Measurements from ENCODE around the gene USHBP1.
"Not testable (repeated sequence)": the region's sequence is repeated elsewhere in the genome, so short reads cannot be mapped to it uniquely, and the experiment has no call there.

USHBP1 gene

DNA sequence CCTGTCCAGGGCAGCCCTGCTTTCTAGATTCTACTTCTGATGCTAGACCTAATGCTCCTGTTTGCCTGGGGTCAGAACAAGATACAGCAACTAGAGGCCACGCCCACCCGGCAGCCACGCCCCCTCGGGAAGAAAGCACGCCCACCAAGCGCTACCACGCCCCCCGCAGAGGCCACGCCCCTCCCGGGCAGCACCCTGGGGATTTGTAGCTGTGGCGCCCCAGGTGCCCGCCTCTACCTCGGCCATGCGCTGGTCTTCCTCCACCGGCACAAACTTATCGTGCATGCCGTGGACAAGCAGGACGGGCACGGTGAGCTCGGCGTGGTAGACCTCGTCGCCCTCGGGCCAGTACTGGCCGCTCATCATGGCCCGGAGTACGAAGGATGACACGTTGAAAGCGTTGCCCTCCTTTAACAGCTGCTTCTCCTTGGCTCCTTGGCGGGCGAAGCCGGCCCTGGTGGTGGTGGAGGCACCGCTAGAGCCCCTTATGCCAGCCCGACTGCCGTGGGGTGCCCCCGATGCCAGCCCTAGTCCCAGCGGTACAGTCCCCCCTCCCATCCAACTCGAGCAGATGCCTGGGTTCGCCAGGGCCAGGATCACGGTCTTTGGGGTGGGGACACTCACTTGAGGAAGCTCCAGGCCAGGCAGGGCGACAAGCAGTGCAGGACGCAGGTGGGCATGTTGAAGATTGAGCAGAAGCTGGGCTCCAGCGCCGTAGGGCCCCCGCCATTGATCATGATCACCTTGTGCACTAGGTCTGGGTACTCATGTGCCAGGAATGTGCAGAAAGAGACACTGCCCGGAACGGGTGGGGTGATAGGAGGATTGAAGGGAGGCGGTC is 29.7 kb upstream of the USHBP1 start:
- no peak for DNase-seq (ENCODE audit: low read depth)

DNA sequence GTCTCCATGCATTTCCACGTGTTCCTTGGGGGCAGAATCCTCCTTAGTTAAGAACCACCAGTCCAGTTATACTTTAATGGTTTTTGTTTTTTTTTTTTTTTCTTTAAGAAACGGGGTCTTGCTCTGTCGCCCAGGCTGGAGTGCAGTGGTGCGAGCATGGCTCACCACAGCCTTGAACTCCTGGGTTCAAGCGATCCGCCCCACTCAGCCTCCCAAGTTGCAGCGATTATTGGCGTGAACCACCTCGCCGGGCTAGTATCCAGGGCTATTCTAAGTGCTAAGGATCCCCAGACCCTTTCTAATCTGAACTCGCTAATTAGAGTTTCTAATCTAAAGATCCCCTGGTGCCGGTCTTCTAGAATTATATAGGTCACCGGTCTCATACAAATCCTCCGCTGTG is 29.1 kb upstream of the USHBP1 start:
- no peak for DNase-seq (ENCODE audit: low read depth)

DNA sequence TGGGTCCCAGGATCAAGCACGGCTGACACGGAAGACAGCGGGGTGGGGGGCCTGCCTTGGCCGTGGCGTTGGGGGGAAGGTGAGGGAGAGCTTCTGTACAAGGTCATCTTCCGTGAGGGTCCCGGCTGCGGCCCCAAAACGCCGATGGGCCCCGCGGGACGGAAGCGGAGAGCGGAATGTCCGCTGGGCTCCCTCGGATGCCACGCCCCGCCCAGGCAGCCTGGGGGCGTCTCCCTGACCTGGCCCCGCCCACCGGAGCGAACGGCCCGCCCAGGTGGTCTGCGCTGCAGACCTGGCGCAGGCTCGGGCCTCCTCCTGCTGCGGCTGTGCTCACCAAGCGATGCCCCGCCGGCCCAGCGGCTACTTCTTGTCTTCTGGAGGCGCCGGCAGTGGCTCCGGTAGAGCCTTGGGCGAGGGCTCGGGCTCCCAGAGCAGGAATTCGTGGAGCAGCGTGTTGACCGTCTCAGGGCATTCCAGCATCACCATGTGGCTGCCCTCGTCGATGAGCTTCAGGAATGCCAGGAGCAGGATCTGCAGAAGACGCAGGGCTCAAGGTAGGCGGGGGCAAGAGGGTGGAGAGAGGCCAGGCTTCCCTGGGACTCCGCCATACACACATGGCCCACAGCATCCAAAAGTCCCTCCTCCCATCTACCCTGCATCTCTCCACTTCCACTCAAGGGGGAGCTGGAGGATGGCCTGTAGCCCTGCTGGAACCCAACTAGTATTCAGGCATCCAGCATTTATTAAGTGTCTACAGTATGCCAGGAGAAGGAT is 27.9 kb upstream of the USHBP1 start:
- DNase-seq (ENCODE audit: low read depth) = no peak

DNA sequence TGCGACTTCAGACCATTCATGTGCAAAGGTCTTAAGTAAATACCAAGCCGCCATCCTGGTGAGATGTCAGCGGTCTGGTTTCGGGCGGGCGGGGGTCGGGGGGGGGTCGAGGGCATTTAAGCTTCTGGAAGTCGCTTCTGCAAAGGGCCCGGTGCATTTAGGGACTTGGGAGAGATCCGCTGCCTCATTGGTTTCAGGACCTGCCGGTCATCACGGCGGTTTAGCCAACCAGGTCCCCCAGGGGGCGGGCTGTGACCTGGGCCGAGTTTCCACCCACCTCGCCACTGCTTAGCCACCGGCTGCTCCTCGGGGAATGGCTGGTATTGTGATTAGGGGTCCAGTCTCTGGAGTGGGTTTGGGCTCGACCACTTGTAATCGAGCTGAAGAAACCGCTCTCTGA is 24.9 kb upstream of the USHBP1 start:
- DNase-seq (ENCODE audit: low read depth) = peak; percentile 79

DNA sequence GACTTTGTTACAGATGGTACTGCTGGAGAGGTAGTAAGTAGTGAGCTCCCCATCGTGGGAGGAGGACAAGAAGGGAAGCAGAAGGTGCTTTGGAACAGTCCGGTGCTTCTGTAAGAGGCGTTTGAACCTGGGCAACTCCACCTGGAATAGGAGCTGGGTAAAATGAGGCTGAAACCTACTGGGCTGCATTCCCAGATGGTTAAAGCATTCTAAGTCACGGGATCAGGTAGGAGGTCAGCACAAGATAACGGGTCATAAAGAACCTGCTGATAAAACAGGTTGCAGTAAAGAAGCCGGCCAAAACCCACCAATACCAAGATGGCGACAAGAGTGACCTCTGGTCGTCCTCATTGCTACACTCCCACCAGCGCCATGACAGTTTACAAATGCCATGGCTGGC is 22.2 kb upstream of the USHBP1 start:
- no peak for DNase-seq (ENCODE audit: low read depth)

DNA sequence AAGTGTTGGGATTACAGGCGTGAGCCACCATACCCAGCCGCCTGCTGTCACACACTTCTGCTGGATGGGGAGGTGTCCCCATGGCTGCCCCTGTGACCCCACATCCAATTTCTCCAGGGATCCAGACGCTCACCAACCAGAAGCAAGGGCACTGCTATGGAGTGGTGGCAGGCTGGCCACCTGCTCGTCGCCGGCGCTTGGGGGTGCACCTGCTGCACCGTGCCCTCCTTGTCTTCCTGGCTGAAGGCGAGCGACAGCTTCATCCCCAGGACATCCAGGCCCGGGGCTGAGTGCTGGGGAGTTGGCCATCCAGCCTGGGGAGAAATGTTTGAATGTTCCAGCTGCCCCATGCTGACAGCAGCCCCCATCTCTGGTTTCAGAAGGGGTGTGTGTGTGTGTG is 21.7 kb upstream of the USHBP1 start:
- DNase-seq (ENCODE audit: low read depth) = no peak

DNA sequence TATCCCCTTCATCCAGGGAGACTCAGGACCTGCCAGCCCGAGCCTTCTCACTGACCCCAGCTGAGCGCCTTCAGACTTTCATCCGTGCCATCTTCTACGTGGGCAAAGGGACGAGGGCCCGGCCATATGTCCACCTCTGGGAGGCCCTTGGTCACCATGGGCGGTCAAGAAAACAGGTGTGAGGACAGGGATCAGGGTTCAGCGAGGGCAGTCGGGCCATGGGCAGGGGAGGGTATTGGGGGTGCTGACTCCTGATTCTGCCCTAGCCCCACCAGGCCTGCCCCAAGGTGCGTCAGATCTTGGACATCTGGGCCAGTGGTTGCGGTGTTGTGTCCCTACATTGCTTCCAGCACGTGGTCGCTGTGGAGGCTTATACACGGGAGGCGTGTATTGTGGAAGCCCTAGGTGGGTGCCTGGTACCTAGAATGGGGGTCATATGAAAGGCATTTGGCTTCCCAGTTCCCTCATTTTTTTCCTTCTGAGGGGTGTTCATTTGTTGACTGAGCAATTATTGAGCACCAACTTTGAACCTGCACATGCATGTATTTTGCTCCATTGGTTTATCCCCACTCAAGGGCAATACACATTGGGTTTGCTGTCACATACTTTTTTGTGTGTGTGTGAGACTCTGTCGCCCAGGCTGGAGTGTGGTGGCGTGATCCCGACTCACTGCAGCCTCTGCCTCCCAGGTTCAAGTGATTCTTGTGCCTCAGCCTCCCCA is 21.0 kb upstream of the USHBP1 start:
- no peak for DNase-seq (ENCODE audit: low read depth)

DNA sequence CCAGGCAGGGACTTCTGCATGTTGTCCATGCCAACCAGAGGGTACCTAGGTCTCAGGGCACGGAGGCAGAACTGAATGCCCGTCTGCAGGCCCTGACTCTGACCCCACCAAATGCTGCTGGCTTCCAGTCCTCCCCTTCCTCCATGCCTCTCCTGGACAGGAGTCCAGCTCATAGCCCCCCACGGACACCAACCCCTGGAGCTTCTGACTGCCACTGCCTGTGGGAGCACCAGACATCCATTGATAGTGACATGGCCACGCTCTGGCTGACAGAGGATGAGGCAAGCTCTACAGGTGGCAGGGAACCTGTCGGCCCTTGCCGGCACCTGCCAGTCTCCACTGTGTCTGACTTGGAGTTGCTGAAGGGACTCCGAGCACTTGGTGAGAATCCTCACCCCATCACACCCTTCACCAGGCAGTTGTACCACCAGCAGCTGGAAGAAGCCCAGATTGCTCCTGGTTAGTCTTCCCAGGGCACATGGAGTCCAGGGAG is 19.0 kb upstream of the USHBP1 start:
- DNase-seq (ENCODE audit: low read depth) = no peak

DNA sequence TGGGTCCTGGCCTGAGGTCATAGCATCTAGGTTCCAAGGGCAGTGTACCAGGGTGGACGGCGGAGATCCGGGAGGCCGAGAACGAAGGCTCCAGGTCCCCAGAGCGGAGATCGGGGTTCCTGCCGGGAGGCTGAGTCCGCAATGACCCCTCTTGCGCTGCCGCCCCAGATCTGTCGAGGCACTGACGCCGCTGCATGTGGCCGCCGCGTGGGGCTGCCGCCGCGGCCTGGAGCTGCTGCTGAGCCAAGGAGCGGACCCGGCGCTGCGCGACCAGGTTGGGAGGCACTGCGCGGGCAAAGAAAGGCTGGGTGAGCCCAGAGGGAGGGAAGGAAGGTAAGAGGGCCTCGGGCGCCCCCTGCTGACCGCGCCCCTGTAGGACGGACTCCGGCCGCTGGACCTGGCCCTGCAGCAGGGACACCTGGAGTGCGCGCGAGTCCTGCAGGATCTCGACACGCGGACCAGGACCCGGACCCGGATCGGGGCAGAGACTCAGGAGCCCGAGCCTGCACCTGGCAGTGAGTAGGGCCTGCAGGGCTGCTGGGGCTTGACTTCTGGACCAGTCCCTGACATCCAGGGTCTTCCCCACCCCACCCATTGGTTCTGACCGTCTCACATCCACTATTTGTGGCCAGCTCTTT is 18.1 kb upstream of the USHBP1 start:
- DNase-seq (ENCODE audit: low read depth) = no peak

DNA sequence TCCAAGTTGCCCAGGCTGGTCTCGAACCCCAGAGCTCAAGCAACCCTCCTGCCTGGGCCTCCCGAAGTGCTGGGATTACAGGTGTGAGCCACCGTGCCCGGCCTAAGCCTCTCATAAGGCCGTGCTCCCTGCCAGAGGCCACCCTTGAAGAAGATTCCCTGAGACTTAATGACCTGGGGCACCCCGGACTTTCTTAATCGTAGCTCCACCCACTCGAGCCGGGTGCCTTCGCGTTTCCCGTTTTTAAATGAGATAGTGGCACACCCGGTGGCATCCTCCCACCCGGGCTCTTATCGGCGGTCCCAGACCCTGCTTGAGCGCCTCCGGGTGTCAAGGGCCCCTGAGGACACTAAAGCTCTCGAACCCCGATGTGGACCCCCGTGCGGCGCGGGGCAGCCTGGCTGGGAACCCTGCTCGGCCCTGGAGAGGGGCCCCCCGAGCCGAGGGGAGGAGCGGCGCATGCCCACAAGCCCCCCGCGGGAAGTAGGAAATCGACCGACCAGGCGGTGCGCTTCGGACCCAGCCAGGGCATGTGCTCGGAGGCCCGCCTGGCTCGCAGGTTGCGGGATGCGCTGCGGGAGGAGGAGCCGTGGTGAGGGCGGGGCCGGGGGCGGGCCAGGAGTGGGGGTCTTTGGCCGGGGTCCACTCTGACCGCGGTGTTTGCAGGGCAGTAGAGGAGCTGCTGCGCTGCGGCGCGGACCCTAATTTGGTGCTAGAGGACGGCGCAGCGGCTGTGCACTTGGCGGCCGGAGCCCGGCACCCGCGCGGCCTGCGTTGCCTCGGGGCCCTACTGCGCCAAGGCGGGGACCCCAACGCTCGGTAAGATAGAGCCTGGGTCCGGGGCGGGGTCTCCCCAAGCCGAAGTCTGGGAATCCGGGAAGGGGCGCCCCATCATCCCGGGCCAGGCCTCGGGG is 17.1 kb upstream of the USHBP1 start, which contains the start of gene ANKLE1:
Gene ANKLE1 (plus strand): TSS at position 511 of the 914 bp plus-strand sequence. CDS start 20 bp downstream, at position 531.
- no peak for DNase-seq (ENCODE audit: low read depth)

DNA sequence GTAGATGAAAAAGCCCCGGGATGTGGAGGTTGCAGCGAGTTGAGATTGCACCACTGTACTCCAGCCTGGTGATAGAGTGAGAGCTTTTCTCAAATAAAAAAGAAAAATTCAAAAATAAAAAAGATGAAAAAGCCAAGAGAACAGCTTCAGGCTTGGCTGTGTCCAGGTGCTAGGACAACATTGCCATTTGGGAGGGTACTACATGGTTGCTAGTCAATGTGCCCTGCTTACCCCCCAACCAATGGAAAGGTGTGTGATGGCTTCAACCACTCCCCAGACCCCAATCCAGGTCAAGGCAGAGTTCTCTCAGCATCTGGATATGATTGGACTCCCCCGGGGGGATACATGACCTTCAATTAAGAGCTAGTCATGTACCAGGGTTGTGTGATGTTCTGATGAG is 14.9 kb upstream of the USHBP1 start:
- no peak for DNase-seq (ENCODE audit: low read depth)

DNA sequence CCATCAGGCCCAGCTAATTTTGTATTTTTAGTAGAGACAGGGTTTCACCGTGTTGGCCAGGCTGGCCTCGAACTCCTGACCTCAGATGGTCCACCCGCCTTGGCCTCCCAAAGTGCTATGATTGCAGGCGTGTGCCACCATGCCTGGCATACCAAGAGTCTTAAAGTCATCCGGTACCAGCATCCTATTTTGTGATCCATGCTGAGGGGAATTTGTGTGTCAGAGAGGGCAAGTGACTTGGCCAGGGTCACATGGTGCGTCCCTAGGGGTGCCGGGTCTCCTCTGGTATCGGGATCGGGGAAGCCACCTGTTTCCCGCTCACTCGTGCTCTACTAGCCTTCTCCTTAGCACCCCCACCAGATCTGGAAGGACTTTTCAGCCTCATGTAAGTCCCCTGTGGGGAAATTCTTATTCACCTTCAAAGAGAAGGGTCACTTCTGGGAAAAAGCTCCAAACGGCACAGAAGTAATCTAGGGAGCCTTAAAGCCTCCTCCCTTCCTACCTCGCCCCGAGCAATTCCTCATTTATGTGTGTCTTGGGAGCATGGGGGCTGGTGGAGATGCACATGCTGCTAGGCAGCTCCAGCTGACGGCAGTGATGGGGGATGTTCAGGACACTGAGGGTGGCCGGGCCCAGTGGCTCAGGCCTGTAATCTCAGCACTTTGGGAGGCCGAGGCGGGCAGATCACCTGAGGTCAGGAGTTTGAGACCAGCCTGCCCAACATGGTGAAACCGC is 11.1 kb upstream of the USHBP1 start:
- no peak for DNase-seq (ENCODE audit: low read depth)

DNA sequence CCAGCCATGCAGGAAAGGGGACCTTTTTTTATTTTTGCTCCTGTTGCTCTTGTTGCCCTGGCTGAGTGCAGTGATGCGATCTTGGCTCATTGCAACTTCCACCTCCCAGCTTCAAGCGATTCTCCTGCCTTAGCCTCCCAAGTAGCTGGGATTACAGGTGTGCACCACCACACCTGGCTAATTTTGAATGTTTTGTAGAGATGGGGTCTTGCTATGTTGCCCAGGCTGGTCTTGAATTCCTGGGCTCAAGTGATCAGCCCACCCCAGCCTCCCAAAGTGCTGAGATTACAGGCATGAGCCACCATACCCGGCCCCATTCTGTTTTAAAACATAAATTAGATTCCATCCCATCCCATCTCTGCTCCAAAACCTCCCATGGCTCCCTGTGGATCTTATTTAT is 10.3 kb upstream of the USHBP1 start:
- DNase-seq (ENCODE audit: low read depth) = not testable (repeated sequence)

DNA sequence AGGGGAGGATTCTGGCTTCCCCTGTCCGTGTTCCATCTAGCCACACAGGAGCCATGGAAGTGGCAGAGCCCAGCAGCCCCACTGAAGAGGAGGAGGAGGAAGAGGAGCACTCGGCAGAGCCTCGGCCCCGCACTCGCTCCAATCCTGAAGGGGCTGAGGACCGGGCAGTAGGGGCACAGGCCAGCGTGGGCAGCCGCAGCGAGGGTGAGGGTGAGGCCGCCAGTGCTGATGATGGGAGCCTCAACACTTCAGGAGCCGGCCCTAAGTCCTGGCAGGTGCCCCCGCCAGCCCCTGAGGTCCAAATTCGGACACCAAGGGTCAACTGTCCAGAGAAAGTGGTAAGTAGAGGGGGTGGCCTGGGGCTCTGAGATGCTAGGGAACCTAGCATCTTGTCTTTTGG is 4.2 kb upstream of the USHBP1 start:
- no peak for DNase-seq (ENCODE audit: low read depth)

DNA sequence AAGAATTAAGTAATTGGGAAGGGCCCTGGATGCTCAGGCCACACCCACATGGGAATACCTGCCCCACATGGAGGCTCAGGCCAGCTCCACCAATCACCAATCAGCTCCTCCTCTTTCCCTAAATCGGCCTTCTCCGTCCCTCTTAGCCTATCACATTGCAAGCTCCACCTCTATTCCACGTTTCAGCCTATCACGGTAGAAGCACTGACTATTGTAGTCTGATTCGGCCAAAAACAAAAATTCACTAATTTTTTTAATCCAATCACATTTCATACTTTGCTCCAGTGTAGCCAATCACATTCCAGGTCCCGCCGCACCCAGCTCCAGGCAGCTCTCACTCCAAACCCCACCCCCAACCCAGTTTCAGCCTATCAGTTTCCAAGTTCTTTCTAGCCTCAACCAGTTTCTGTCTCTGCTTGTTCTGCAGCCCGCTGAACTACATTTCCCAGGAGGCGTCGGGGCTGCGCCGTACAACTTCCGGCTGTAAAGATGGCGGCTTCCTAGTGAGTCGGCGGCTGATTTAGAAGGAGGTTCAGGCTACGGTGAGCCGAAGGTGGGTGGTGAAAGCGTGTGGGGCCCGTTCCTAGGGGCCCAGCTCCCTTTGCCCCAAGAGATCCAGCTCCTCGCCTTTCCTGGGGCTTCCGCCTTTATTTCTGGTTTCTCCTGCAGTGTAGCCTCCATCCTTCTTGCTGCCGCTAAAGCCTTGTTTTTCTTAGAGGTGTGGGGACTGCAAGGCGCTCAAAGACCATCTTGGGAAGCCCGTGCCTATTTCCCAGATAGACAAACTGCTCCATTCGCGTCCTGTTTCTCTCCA is 2.6 kb upstream of the USHBP1 start, which contains the start of gene BABAM1:
Gene BABAM1 (plus strand): TSS at position 469 of the 814 bp plus-strand sequence. CDS start 1,364 bp downstream, outside the sequence.
- DNase-seq (ENCODE audit: low read depth) = peak; percentile 100

DNA sequence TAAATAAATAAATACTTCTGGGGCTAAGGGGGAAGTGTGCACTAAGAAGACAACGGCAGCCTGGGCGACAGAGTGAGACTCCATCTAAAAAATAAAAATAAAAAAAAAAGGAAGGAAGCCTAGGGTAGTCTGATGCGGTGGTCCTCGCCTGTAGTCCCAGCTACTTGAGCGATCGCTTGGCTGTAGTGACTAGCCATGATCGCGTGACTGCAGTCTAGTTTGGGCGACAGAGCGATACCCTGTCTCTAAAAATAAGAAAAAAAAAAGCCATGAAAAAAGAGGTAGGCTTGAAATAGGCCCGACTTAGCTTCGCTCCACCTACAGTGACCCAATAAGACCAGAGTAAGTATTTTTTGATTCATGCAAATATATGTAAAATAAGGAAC is 2.0 kb upstream of the USHBP1 start:
- no peak for DNase-seq (ENCODE audit: low read depth)

DNA sequence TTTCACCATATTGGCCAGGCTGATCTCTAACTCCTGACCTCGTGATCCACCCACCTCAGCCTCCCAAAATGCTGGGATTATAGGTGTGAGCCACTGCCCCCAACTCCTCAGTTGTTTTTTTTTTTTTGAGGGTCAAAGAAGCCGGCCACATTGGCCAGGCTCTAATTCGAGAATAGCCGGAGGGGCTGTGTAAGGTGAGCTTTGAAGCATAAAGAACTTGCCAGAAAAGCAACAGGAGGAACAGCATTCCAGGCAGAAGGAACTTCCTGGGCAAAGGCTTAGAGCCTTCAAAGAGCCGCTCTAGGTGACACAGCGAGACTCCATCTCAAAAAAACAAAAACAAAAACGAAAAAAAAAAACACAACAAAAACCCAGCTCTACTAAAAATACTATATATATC is 1.5 kb upstream of the USHBP1 start:
- no peak for DNase-seq (ENCODE audit: low read depth)

DNA sequence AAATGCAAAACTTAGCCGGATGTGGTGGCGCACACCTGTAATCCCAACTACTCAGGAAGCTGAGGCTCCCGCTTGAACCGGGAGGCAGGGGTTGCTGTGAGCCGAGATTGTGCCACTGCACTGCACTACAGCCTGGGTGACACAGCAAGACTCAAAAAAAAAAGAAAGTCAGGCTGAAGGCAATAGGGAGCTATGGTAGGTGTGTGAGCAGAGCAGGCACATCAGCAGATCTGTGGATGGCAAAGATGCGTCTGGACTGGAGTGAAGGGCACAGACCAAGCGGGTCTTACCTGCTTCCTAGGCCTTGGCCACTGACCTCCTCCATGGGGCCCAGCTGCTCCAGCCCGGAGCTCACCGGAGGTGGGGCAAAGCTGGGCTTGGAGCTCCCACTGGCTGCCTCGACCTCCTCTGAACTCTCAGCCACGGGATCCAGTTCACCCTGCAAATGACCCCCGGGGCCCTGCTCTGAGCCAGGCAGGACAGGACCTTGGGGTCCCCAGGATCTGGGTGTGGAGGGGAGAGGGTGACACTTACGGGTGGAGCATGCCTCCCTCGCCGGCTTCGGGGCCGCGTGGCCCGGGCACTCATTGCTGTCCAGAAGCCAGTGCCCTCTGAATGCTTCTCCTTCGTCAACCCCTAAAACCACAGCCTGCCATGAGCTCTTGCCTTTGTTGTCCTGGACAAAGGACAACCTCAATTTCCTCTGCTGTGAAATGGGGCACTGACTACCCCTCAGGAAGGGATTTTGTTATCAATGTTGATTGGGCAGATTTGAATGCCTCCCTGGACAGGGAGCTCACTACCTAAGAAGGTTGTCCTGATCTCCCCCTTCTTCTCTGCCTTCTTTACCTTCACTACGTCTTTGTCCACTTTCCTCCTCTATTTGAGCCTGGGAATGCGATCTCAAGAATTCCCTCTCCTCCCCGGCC is 569 bp downstream of the USHBP1 start:
- no peak for DNase-seq (ENCODE audit: low read depth)
